ENCODE measurements around the gene ACER3.

The ACER3 gene

DNA sequence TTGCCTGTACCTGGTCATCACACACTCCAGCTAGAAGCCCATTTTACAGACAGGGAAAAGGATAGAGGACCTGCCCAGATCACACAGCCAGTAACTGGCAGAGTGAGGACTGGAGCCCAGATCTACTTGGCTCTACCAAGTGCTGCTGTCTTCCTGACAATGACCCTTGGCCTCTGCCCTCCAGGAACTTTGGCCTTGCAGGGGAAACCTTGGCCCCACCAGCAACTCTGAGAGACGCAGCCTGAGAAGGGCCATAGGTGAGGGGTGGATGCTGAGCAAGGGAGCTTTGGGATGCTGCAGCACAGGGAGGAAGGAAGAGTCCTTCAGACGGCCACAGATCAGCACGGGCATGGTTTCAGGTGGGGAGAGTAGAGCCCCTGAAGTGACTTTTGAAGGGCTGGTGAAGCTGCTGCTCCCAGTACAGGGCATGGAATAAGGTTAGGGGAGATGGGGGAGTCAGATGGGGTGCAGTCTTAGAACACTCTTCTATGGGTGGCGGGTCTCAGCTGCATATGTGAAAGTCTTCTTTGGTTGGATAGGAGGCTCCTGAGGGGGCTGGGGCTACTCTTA lies 204.0 kb downstream of the ACER3 start:
- no peak for DNase-seq

DNA sequence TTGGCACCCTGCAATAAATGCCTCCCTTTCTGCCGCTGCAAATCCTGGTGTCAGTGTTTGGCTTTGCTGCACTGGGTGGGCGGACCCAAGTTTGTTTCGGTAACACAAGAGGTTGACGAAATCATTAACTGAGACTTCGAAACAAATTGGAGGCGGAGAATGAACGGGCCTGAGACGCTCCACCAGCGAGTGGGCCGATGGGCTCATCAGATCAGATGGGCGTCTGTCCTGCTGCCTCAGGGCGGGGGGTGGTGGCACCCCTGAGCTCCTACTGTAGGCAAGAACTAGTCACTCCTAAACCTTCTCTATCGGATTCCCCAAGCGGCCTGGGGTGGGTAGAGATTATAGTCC lies 205.1 kb downstream of the ACER3 start:
- no peak for DNase-seq

DNA sequence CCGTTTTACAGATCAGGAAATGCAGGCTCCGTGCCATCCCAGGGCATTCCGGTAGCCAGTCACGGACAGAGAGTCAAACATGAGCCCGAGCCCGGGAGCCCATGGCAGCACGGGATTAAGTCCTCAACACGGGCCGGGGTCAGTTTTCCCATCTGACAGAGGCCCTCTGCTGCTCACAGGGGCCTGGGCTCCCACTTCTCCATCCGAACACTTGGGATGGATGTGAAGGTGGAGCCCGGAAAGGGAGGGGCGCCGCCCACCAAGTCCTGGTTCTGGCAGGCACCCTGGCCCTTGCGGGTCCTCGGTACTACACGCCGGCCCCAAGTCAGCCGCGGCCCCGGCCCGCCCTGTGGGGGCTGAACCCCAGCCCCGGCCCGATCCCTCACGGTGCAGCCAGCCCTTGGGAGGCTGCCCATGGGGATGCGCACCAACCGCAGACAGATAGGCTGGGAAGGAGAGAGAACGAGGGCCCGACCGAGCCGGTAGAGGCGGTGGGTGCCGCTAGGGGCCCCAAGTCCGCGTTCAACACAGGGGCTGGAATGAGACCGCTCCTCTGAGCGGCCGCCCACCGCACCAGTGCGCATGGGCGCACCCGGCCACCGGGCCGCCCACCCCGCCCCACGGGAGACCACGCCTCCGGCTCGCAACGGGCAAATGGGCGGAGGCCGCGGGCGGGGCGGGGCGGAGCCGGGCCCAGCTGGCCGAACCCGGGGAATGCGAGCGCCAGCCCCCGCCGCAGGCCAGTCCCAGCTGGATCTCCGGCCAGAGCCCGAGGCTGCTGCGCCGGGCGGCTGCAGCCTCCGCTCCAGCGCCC lies 205.7 kb downstream of the ACER3 start, which contains the start of gene CAPN5:
TSS of gene CAPN5 (plus strand) at position 743 of the 814 bp plus-strand sequence. CDS start 17,916 bp downstream, outside the sequence.
- peak; percentile 82 to 88 for DNase-seq

DNA sequence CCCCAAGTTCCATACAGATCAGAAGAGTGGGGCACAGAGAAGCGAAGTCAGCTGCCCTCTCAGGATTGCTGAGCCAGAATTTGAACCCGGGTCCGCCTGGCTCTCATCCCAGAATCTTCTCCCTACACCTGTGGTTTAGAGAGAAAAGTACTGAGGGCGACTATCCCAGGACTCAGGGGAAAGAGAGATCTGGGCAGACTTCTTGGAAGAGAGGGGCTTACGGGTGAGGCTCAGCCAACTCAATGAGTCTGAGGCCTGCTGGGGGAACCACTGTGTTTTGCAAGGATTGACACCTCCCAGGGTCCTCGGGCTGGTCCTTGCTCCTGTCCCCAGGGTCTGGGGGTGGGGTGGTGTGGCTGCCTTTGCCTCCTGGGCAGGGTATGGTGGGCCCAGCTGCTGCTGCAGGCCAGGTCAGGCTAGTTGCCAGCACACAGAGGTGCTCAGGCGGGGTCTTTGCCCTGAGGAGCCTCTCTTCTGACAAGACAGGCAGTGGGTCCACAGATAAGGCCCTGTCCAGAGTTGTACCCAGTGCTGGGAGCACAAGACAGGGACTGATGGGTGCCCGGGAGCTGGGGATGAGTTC lies 207.2 kb downstream of the ACER3 start:
- DNase-seq, result no peak

DNA sequence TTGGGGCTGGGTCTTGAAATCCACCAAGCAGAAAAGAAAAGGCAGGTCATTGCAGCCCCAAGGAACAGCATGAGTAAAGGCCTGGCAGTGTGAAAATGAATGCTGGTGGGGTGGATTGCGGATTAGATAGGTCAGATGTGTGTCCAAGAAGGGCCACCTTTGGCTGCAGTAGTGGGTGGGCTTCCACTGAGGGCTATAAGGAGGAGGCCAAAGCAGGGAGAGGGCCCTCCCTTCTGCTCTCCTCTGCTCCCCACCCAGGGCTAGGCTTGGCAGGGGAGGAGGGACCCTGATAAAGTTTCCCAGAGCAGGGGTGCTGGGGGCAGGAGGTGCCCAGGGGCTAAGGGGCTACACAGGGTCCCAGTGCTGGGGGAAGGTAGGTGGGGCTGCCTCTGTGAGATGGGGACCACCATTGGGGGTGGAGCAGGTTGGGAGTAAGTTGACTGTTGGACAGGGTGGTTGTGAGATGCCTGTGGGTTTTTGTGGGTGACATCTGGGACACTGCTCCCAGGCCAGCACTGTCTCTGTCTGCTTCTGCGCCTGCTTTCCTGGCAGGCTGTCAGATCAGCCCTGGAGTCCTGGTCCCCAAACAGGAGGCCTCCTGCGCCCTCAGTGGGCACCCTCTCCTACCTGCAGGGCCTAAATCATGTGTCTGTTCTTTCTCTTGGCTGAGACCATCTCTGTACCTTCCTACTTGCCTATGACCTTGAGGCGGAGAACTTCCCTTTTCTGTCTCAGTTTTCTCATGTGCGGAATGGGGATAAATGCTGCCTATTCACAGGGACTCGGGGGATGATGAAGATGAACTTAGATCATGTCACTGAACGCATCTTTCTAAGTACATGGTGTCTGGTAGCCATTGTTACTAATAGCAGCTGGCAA lies 208.0 kb downstream of the ACER3 start:
- no peak for DNase-seq

DNA sequence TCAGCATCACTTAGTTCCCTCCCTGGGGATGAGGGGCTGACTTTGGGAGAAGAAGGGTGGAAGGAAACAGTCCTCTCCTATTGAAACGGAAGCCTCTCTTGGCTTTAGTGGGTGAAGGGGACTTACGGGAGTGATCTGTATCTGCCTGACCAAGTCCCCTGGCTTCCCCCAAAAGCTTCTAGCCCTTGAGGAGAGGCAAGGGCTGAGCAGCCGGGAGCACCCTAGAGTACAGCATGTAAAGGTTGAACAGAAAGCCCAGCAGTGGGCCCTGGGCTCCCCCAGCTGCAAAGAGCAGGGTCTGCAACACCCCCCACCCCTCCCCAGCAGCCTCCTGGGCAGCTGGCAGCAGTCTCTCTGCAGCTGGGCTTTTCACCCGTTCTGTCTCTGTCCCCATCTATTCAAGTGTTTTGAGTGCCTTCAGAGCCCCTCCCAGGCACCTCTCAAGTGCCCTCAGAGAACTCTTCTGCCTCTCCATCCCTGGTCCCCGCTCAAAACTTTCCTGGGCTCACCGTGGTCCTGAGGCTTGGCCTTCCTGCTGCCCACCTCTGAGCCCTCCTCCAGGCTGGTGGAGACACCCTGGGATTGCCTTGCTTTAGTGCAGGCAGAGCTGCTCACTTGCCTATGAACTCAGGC lies 208.7 kb downstream of the ACER3 start:
- no peak for DNase-seq

DNA sequence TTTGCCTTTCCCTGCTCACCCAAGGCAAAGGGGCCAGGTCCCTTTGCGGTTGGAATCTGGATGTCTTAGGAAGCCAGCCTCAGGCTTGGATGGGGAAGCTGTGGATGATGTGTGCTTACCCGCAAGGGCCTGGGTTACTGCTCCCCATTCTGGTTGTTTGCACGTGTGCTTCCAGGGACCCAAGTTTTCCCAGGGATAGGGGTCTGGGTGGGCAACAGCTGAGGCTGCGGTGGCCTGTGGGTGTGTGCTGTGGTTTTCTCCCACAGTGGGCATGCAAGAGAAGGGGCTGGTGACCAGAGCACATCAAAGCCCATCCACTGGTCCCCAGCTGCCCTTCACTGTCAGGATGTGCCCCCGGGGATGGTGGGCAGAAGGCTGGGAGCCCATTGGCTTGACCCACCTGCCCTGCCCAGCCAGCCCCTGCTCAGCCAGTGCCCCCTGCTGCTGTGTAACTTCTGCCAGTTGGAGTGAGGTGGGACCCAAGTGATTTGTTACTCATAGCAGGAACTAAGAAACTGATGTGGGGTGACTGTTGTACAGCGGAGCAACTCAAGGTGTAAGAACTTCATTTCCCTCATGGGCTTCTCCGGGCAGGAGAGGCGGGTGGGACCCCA lies 209.4 kb downstream of the ACER3 start:
- no peak for DNase-seq

DNA sequence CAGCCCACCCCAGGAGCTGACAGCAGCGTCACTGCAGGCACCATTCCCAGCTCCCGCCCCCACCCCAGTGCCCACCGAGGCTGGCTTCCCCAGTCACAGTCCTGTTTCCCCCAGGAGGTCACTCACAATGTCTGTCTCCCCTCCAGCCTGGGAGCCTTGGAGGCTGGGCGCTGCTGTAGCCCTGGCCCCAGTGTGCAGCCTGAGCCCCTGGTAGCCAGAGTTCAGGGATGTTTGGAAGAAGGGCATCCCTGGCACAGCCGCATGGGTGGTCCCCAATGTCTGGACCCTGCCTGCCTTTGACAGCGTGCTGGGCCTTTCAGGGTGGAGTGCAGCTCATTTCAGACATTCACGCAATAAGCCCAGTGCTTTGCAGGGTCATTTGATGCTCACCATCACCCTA lies 210.4 kb downstream of the ACER3 start:
- no peak for DNase-seq

DNA sequence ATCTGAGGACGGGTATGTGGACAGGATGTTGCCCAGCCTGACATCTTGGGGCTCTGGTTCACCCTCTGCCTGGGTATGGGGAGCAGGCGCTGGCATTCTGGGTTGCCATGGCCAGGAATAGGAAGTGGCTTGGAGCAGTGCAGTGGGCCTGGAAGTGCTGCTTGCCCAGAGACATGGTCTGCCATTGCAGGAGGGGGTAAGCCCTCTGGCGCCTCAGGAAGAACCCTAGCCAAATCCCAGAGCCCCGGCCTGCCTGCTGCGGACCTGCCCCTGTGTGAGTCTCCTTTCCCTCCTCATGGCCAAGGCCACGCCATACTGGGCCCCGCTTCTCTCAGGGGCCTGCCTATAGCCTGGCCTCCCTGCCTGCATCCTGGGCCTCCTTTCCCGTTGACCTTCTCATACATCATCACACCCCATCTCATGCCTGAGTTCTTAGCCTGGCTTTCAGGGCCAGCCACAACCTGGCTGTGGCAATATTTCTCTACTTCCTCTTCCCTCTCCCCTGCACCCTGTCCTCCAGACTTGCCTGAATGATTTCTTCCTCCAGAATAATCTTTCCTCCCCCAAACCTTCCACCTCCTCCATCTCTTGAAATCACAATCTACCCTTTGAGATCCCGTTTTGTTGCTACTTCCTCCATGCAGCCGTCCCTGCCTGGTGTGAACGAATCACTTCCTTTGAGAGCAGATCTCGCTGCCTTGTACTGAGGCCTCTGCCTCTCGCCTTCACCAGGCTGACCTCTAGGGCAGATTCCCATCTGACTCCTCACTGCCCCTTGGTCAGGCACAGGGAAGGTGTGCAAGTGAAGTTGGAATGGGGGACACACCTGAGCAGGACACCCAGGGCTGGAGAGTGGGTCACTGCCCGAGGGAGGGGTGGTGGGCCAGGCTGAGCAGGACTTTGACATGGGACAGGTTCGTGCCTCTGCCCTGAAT lies 211.2 kb downstream of the ACER3 start:
- DNase-seq, result no peak

DNA sequence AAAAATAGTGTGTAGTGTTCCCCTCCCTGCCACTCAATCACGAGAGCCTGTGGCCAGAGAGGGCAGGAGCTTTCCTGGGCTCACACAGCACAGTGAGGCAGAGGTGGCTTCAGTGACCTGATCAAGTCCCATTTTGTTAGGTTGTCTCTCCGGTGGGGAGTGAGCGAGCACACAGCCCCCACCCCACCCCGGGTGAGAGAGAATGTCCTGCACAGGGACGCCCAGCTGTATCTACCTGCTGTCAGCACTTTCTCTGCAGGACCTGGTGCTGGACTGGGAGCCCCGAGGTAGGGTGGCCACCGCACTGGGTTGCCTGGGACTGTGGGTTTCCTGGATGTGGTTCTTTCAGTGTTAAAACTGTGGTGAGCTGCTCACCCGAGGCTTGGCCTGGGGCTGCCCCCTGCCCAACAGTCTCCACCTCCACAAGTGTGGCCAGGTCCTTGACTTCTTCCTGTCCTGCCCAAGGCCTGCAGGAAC lies 212.2 kb downstream of the ACER3 start:
- no peak for DNase-seq

DNA sequence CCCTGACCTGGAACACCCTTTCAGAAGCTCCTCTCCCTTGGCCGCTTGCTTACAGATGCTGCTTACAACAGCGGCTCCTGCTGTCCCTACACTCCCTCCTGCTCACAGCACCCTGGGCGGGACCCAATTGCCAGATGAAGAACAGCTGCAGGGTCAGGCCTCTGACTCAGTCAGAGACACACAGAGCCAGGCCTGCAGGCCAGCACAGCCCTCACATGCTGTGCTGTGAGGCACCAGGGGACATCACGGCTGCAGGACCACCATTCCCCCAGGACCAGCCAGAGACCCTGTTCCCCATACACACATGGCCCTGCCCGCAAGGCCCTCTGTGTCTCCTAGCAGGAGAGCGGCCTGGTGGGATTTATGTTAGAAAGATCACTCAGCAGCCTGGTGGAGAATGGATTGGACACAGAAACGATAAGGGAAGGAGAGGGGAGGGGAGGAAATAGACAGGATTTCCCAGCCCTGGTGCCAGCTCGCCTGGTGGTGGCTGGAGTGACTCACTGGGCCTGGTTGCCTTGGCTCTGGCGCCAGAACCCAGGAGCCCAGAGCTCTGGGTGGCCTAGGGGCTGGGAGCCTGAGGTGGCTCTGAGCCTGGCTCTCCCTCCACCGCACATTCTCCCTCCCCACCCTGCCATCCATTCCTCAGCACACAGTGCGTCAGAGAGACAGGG lies 212.7 kb downstream of the ACER3 start:
- DNase-seq, result no peak

DNA sequence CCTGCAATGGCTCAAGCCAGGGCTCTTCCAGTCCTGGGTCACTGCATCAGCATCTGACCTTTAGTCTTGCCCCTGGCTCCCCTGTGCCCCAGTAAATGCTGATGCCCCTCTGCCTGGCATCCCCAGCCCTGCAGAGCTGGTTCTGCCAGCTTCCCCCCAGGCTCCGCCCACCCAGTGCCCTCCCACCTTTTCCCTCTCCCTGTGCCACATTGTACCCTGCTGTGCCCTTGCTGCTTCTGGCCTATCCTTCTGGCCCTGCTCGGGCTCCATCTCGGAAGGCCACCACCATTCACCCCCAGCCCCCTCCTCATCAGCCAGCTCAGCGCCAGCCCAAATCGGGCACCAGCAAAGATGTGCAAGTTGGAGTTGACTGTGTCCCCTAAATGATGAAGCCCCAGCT lies 213.5 kb downstream of the ACER3 start:
- DNase-seq, result no peak

DNA sequence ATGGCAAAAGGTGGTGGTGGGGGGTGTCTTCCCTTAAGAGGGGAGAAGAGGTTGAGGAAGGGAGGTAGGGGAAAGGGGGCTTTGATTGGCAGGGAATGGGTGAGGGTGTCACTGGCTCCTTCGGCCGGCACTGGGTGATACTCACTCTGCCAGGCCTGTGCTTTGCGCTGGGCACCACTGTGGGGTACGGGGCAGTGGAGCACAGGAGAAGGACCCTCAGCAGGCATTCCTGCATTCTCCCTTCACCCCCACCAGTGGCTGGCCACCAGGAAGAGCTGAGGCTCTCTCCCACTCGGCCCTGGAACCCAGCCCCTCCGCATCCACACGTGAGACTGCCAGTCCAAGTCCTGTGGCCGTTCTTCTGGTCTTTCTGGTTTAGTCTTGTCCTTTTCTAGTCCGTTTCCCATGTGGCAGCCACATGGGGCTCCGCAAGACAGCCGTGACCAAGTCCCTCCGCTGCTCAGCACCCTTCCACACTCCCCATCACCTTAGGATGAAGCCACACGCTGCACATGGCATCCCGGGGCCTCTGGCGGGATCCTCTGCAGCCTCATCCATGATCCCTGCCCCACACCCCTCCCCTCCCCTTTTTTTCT lies 214.0 kb downstream of the ACER3 start:
- no peak for DNase-seq

DNA sequence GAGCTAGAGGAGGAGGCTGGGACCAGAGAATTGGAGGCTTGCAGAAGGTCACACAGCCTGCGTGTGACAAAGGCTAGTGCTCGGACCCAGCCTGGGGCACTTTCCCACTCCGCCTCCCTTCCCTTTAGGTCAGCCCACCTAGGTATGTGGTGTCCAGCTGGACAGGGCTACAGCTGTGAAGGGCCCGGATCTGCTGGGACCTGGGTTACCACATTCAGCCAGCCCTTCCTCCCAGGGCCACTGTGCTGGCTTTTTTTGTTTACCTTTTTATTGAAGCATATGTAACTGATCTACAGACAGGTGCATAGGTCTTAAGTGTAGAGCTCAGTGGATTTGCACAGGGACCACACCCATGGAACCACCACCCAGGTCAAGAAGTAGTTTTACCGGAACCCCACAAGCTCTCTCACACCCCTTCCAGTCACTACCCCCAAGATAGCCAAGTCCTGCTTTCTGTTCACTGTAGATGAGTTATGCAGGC lies 214.7 kb downstream of the ACER3 start:
- no peak for DNase-seq

Measured in NCI-H1930 (cell line).